Fibroblast of lung (primary cell): ENCODE measurements around the gene ZNF771. TPM values are rescaled to one million over a fixed set of nuclear protein-coding genes. Genes with fewer than 3 reads are reported as not detected.

Experiments used
- DNase-seq, 2 donors: peaks; one replicate each; pipeline versions ENCODE4 v3.0.0 to v3.0.0-alpha.2; 2010; ENCODE audit warnings: low read depth in 2 of 2
- H2AFZ ChIP-seq: 2 replicates; pipeline ENCODE4 v1.5.1; 2012; ENCODE audit warnings: low read length, control low read depth, inconsistent platforms
- H3K27ac ChIP-seq: 2 replicates; pipeline ENCODE4 v1.5.1; 2011; ENCODE audit warnings: low read length, control low read depth; ENCODE audit not compliant: insufficient read depth
- H3K27me3 ChIP-seq: 2 replicates; pipeline ENCODE4 v1.5.1; 2011; ENCODE audit warnings: mild to moderate bottlenecking, low read length; ENCODE audit not compliant: control insufficient read depth, insufficient read depth
- H3K36me3 ChIP-seq: 2 replicates; pipeline ENCODE4 v1.5.1; 2011; ENCODE audit warnings: low read length; ENCODE audit not compliant: control insufficient read depth, insufficient read depth
- H3K4me1 ChIP-seq: 2 replicates; pipeline ENCODE4 v1.5.1; 2011; ENCODE audit warnings: low read length; ENCODE audit not compliant: control insufficient read depth, insufficient read depth; ENCODE audit errors: extremely low read depth
- H3K4me2 ChIP-seq: 2 replicates; pipeline ENCODE4 v1.5.1; 2011; ENCODE audit warnings: low read length, control low read depth; ENCODE audit not compliant: insufficient read depth; ENCODE audit errors: extremely low read depth
- H3K4me3 ChIP-seq, 4 experiments: fragments of 200-600 bp in 1 of 4; sonication (generic) in 1 of 4; replicated peaks in 1 of 4; 2 replicates each; pipeline ENCODE4 v1.5.1; 2011 to 2016; ENCODE audit warnings: low read length in 4 of 4, low read depth in 3 of 4, mild to moderate bottlenecking in 3 of 4, control low read depth in 2 of 4, inconsistent platforms in 1 of 4, mixed read lengths in 1 of 4; ENCODE audit not compliant: insufficient read depth in 1 of 4; ENCODE audit errors: control extremely low read depth in 1 of 4
- H3K79me2 ChIP-seq: 2 replicates; pipeline ENCODE4 v1.5.1; 2012; ENCODE audit warnings: mild to moderate bottlenecking, low read length, inconsistent platforms; ENCODE audit not compliant: control insufficient read depth, insufficient read depth
- H3K9ac ChIP-seq: 2 replicates; pipeline ENCODE4 v1.5.1; 2011; ENCODE audit warnings: mild to moderate bottlenecking, low read length, control low read depth; ENCODE audit not compliant: insufficient read depth
- H3K9me3 ChIP-seq: 2 replicates; pipeline ENCODE4 v1.5.1; 2012; ENCODE audit warnings: low read depth, low read length; ENCODE audit not compliant: control insufficient read depth, insufficient read depth
- H4K20me1 ChIP-seq: 2 replicates; pipeline ENCODE4 v1.5.1; 2011; ENCODE audit warnings: low read length; ENCODE audit not compliant: control insufficient read depth, insufficient read depth; ENCODE audit errors: extremely low read depth
- CTCF ChIP-seq, 2 donors: IDR thresholded peaks in 1 of 2; conservative IDR thresholded peaks in 1 of 2; 1 replicate in 1 of 2; 2 replicates in 1 of 2; pipeline ENCODE4 v1.5.1; 2011 to 2012; ENCODE audit warnings: low read length in 2 of 2, control low read depth in 1 of 2, inconsistent platforms in 1 of 2, low read depth in 1 of 2, mild to moderate bottlenecking in 1 of 2
- EZH2 ChIP-seq: IDR thresholded peaks from 2 replicates; pipeline ENCODE4 v1.5.1; 2012; ENCODE audit warnings: low read length, control low read depth, mild to moderate bottlenecking; ENCODE audit errors: missing control alignments
- polyA plus RNA-seq, 2 donors: library from polyadenylated mRNA; depleted of rRNA in 1 of 2; stranded (reverse) in 1 of 2; unstranded in 1 of 2; fragments of >200 nt; gene quantifications; 2 replicates each; pipeline ENCODE4 v1.2.1, GENCODE V29; 2011 to 2012; ENCODE audit warnings: missing spikeins in 1 of 2
- total RNA-seq: library from RNA; depleted of rRNA; stranded (reverse); fragments of >200 nt; gene quantifications from 2 replicates; pipeline ENCODE4 v1.2.1, GENCODE V29; 2014

The ZNF771 gene
- total and polyA plus RNA-seq, 2 donors (not counting 1 experiment from before 2014, with no cell fraction given), result 3.1 to 8.4 TPM

- Histone ChIP-seq H2AFZ (no peak overlapping the region), H3K9me3 (no peaks in the 10 kb centered on the region), H3K27me3 (no peaks in the 10 kb centered on the region), H3K27ac (peak overlapping the region; percentile 48), H3K4me3 (peak overlapping the region; percentile 84 to 92 (median 88)), H3K4me1 (peaks cover 4% of the 10 kb centered on the region), H3K4me2 (peak overlapping the region; percentile 94), H4K20me1 (no peaks in the 10 kb centered on the region), H3K79me2 (peaks cover 62% of the 10 kb centered on the region), H3K9ac (peak overlapping the region; percentile 68), H3K36me3 (no peaks in the 10 kb centered on the region)
- no peak for TF ChIP-seq CTCF (conservative IDR thresholded peaks at IDR 0.05 in 1 of 2, IDR thresholded peaks at IDR 0.05 in 1 of 2; ENCODE audit: low read depth in 1 of 2, low read length in 2 of 2)
- TF ChIP-seq EZH2, result no peak
- DNase-seq, result peak; percentile 44 to 45
Observed at GRCh38 chr16:30368122-30368791, 39.1 kb upstream of the ZNF771 start.

GRCh38 chr16:30368792-30369090 lies 38.7 kb upstream of the ZNF771 start:
- Histone ChIP-seq H3K9me3 (no peaks in the 10 kb centered on the region), H3K36me3 (no peaks in the 10 kb centered on the region), H3K9ac (peak overlapping the region; percentile 68), H3K27ac (peak overlapping the region; percentile 48), H3K27me3 (no peaks in the 10 kb centered on the region), H2AFZ (no peak overlapping the region), H3K4me1 (peaks cover 4% of the 10 kb centered on the region), H3K4me3 (peak overlapping the region; percentile 84 to 92 (median 88)), H3K79me2 (peaks cover 61% of the 10 kb centered on the region), H3K4me2 (peak overlapping the region; percentile 94), H4K20me1 (no peaks in the 10 kb centered on the region)
- TF ChIP-seq CTCF (conservative IDR thresholded peaks at IDR 0.05 in 1 of 2, IDR thresholded peaks at IDR 0.05 in 1 of 2; ENCODE audit: low read depth in 1 of 2, low read length in 2 of 2) (no peak), EZH2 (no peak)
- DNase-seq, result no peak

GRCh38 chr16:30369091-30369937 lies 38.1 kb upstream of the ZNF771 start:
- Histone ChIP-seq H3K9ac (peak overlapping the region; percentile 68), H4K20me1 (no peaks in the 10 kb centered on the region), H3K9me3 (no peaks in the 10 kb centered on the region), H2AFZ (no peak overlapping the region), H3K36me3 (no peaks in the 10 kb centered on the region), H3K79me2 (peaks cover 56% of the 10 kb centered on the region), H3K4me3 (peak overlapping the region; percentile 84 to 92 (median 88)), H3K4me1 (peaks cover 4% of the 10 kb centered on the region), H3K27ac (peak overlapping the region; percentile 48), H3K27me3 (no peaks in the 10 kb centered on the region), H3K4me2 (peak overlapping the region; percentile 94)
- no peak for DNase-seq
- no peak for TF ChIP-seq EZH2
- TF ChIP-seq CTCF (conservative IDR thresholded peaks at IDR 0.05 in 1 of 2, IDR thresholded peaks at IDR 0.05 in 1 of 2; ENCODE audit: low read depth in 1 of 2, low read length in 2 of 2), result no peak
